Trophoblast cell (in vitro differentiated cells and primary cell): Measurements from ENCODE around the gene DHX34.
A peak's percentile ranks its signal among the peaks of the same experiment; 100 is the strongest.

ENCODE experiments used
- DNase-seq, 2 donors: peaks; one replicate each; pipeline ENCODE4 v3.0.0-alpha.2; 2016
- H2AFZ ChIP-seq: 2 replicates; pipeline ENCODE4 v1.6.1; 2013; ENCODE audit warnings: low read length, moderate library complexity, mild to moderate bottlenecking; ENCODE audit not compliant: insufficient read depth, poor library complexity
- H2AK5ac ChIP-seq: 2 replicates; pipeline ENCODE4 v1.6.1; 2013; ENCODE audit warnings: mild to moderate bottlenecking, low read length
- H2BK120ac ChIP-seq: 2 replicates; pipeline ENCODE4 v1.6.1; 2013; ENCODE audit warnings: low read length, mild to moderate bottlenecking, moderate library complexity; ENCODE audit not compliant: insufficient read depth, poor library complexity
- H2BK12ac ChIP-seq: 2 replicates; pipeline ENCODE4 v1.6.1; 2013; ENCODE audit warnings: mild to moderate bottlenecking, low read length, moderate library complexity
- H2BK5ac ChIP-seq: 2 replicates; pipeline ENCODE4 v1.6.1; 2013; ENCODE audit warnings: low read length, low read depth, moderate library complexity, mild to moderate bottlenecking; ENCODE audit not compliant: poor library complexity
- H3K14ac ChIP-seq: 2 replicates; pipeline ENCODE4 v1.6.1; 2013; ENCODE audit warnings: mild to moderate bottlenecking, low read length
- H3K18ac ChIP-seq: 2 replicates; pipeline ENCODE4 v1.6.1; 2013; ENCODE audit warnings: mild to moderate bottlenecking, low read length
- H3K23ac ChIP-seq: 2 replicates; pipeline ENCODE4 v1.6.1; 2013; ENCODE audit warnings: low read length
- H3K27ac ChIP-seq: 2 replicates; pipeline ENCODE4 v1.5.1; 2013; ENCODE audit warnings: low read depth, mild to moderate bottlenecking, inconsistent platforms, low read length, moderate library complexity
- H3K27me3 ChIP-seq: 2 replicates; pipeline ENCODE4 v1.6.1; 2013; ENCODE audit warnings: inconsistent platforms, mild to moderate bottlenecking, low read length, moderate library complexity; ENCODE audit not compliant: insufficient read depth
- H3K36me3 ChIP-seq, 2 experiments: 1 replicate in 1 of 2; 2 replicates in 1 of 2; pipeline ENCODE4 v1.6.1; 2013; ENCODE audit warnings: low read length in 2 of 2, mild to moderate bottlenecking in 2 of 2, moderate library complexity in 1 of 2; ENCODE audit not compliant: insufficient read depth in 2 of 2, control insufficient read depth in 1 of 2
- H3K4ac ChIP-seq: 2 replicates; pipeline ENCODE4 v1.6.1; 2013; ENCODE audit warnings: low read depth, mild to moderate bottlenecking, low read length, moderate library complexity
- H3K4me1 ChIP-seq, 2 experiments: 1 replicate in 1 of 2; 2 replicates in 1 of 2; pipeline ENCODE4 v1.6.1; 2013; ENCODE audit warnings: low read length in 2 of 2, mild to moderate bottlenecking in 2 of 2, moderate library complexity in 1 of 2; ENCODE audit not compliant: insufficient read depth in 2 of 2, control insufficient read depth in 1 of 2
- H3K4me2 ChIP-seq: 2 replicates; pipeline ENCODE4 v1.6.1; 2013; ENCODE audit warnings: inconsistent platforms, mild to moderate bottlenecking, low read length, moderate library complexity
- H3K4me3 ChIP-seq: 2 replicates; pipeline ENCODE4 v1.5.1; 2013; ENCODE audit warnings: mild to moderate bottlenecking, low read depth, low read length, inconsistent platforms
- H3K79me1 ChIP-seq: one replicate; pipeline ENCODE4 v1.6.1; 2013; ENCODE audit warnings: low read length
- H3K79me2 ChIP-seq: 2 replicates; pipeline ENCODE4 v1.6.1; 2013; ENCODE audit warnings: low read length, mild to moderate bottlenecking; ENCODE audit not compliant: control insufficient read depth, insufficient read depth, poor library complexity
- H3K9ac ChIP-seq: 2 replicates; pipeline ENCODE4 v1.6.1; 2013; ENCODE audit warnings: mild to moderate bottlenecking, low read length
- H3K9me3 ChIP-seq: 2 replicates; pipeline ENCODE4 v1.6.1; 2013; ENCODE audit warnings: low read depth, mild to moderate bottlenecking, control low read depth, inconsistent platforms, low read length; ENCODE audit not compliant: insufficient read depth
- H4K12ac ChIP-seq: 2 replicates; pipeline ENCODE4 v1.6.1; 2013; ENCODE audit warnings: low read depth, mild to moderate bottlenecking, low read length, moderate library complexity
- H4K8ac ChIP-seq: 2 replicates; pipeline ENCODE4 v1.6.1; 2013; ENCODE audit warnings: low read depth, mild to moderate bottlenecking, low read length, moderate library complexity
- H4K91ac ChIP-seq: one replicate; pipeline ENCODE4 v1.6.1; 2013; ENCODE audit warnings: low read depth, mild to moderate bottlenecking, low read length, moderate library complexity
- WGBS: extraction: QIAGEN DNeasy Blood & Tissue Kit; methylation state at CpG from one replicate; pipeline ENCODE4 v1.1.7; 2013; ENCODE audit warnings: missing lambda C conversion rate; ENCODE audit not compliant: insufficient read length, insufficient coverage; ENCODE audit errors: extremely low coverage; 5-methylcytosine and 5-hydroxymethylcytosine counted together

DHX34 gene

DNA sequence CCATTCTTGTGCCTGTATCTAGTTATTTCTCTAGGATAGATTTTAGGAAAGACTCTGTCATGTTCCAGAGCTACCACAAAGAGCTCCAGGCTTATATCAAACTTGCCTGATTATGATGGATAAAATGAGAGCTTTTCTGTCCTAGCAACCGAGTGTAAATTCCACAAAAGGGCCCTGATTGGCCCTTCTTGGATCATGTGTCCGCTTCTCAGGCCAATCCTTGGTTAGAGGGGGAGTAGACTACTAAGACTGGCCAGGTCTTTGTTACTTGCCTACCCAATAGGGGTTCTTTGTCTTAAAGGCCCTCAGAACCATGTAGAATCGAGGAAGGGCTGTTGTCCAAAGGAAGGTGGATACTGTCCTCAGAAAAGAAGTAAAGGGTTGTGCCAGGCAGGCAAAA, 2.4 kb downstream of the DHX34 start:
- Histone ChIP-seq H3K4me2 (no peak overlapping the region), H3K14ac (no peak overlapping the region), H3K9ac (no peak overlapping the region), H2BK12ac (no peak overlapping the region), H3K4me3 (no peak overlapping the region), H2AFZ (no peak overlapping the region), H3K23ac (no peak overlapping the region), H3K18ac (no peak overlapping the region), H2BK120ac (no peak overlapping the region), H3K9me3 (no peaks in the 10 kb centered on the region), H4K12ac (no peak overlapping the region), H3K79me1 (peaks cover 4% of the 10 kb centered on the region), H4K8ac (no peak overlapping the region), H3K36me3 (peaks cover 23 to 38% of the 10 kb centered on the region in 2 experiments), H3K79me2 (peaks cover 6% of the 10 kb centered on the region), H3K4me1 (peaks cover 2 to 4% of the 10 kb centered on the region in 2 experiments), H3K27ac (no peak overlapping the region), H3K4ac (no peak overlapping the region), H2BK5ac (no peak overlapping the region), H3K27me3 (no peaks in the 10 kb centered on the region), H2AK5ac (no peak overlapping the region), H4K91ac (no peak overlapping the region)
- no peak for DNase-seq
- no CpG with 5 or more reads among the region's 3 CpGs for WGBS

DNA sequence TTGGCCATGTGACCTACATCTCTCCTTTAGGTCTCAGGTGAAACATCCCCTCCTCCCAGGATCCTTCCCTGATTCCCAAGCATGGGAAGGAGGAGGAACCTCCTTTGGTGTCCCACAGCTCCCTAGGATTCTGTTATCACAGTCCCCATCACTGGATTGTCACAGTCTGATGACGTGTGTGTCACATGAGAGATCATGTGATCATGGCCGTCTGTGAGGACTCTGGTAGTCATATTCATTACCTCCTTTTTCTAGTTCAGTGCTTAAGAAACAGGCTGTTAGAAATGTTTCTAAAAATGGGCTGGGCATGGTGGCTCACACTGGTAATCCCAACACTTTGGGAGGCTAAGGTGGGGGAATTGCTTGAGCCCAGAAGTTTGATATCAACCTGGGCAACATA, 3.0 kb downstream of the DHX34 start:
- no peak overlapping the region for H3K27ac ChIP-seq
- H3K4me3 ChIP-seq = no peak overlapping the region
- peaks cover 4% of the 10 kb centered on the region for H3K79me1 ChIP-seq
- no peak overlapping the region for H3K14ac ChIP-seq
- no peak overlapping the region for H2AFZ ChIP-seq
- peaks cover 2 to 4% of the 10 kb centered on the region in 2 experiments for H3K4me1 ChIP-seq
- H3K79me2 ChIP-seq = peaks cover 6% of the 10 kb centered on the region
- H2AK5ac ChIP-seq = no peak overlapping the region
- H3K4me2 ChIP-seq = no peak overlapping the region
- no peak overlapping the region for H4K12ac ChIP-seq
- DNase-seq = no peak
- no peak overlapping the region for H3K4ac ChIP-seq
- no peak overlapping the region for H3K23ac ChIP-seq
- no peak overlapping the region for H3K9ac ChIP-seq
- H2BK5ac ChIP-seq = no peak overlapping the region
- no peak overlapping the region for H3K18ac ChIP-seq
- H2BK12ac ChIP-seq = no peak overlapping the region
- no peak overlapping the region for H2BK120ac ChIP-seq
- no CpG with 5 or more reads among the region's 2 CpGs for WGBS
- H3K27me3 ChIP-seq = no peaks in the 10 kb centered on the region
- peaks cover 28 to 42% of the 10 kb centered on the region in 2 experiments for H3K36me3 ChIP-seq
- no peaks in the 10 kb centered on the region for H3K9me3 ChIP-seq
- no peak overlapping the region for H4K8ac ChIP-seq
- H4K91ac ChIP-seq = no peak overlapping the region

DNA sequence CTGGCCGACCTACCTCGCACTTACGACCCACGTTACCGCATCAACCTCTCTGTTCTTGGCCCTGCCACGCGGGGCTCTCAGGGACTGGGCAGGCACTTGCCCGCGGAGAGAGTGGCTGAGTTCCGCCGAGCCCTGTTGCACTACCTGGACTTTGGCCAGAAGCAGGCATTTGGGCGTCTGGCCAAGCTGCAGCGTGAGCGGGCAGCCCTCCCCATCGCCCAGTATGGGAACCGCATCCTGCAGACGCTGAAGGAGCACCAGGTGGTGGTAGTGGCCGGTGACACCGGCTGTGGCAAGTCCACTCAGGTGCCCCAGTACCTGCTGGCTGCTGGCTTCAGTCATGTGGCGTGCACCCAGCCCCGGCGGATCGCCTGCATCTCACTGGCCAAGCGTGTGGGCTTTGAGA, 4.2 kb downstream of the DHX34 start:
- no peak overlapping the region for H4K91ac ChIP-seq
- no peak overlapping the region for H3K18ac ChIP-seq
- H3K23ac ChIP-seq = no peak overlapping the region
- peaks cover 37 to 54% of the 10 kb centered on the region in 2 experiments for H3K36me3 ChIP-seq
- H4K8ac ChIP-seq = no peak overlapping the region
- no peak overlapping the region for H4K12ac ChIP-seq
- H3K14ac ChIP-seq = no peak overlapping the region
- peaks cover 4% of the 10 kb centered on the region for H3K79me1 ChIP-seq
- no peak for DNase-seq
- no peak overlapping the region for H3K4me2 ChIP-seq
- H3K9ac ChIP-seq = no peak overlapping the region
- no peaks in the 10 kb centered on the region for H3K27me3 ChIP-seq
- peaks cover 4% of the 10 kb centered on the region for H3K9me3 ChIP-seq
- no peak overlapping the region for H3K4me3 ChIP-seq
- no peak overlapping the region for H2AFZ ChIP-seq
- peaks cover 2 to 4% of the 10 kb centered on the region in 2 experiments for H3K4me1 ChIP-seq
- H2AK5ac ChIP-seq = no peak overlapping the region
- H2BK12ac ChIP-seq = no peak overlapping the region
- H2BK120ac ChIP-seq = no peak overlapping the region
- H3K79me2 ChIP-seq = peaks cover 6% of the 10 kb centered on the region
- no CpG with 5 or more reads among the region's 24 CpGs for WGBS
- no peak overlapping the region for H3K27ac ChIP-seq
- H2BK5ac ChIP-seq = no peak overlapping the region
- H3K4ac ChIP-seq = no peak overlapping the region

DNA sequence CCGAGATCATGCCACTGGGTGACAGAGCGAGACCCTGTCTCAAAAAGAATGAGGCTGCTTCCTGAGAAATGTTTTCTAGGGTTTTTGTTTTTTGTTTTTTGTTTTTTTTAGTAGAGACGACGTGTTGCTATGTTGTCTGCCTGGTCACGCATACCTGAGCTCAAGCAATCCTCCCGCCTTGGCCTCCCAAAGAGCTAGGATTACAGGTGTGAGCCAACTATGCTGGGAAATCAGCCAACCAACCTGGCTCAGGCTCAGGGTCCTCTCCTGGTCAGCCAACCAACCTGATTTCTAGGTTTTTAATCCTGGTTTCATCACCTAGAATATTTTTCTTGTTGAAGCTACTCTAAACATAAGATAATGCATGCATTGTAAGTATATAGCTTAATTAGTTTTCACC, 7.8 kb downstream of the DHX34 start:
- Histone ChIP-seq H3K18ac (no peak overlapping the region), H2AFZ (no peak overlapping the region), H3K79me1 (no peaks in the 10 kb centered on the region), H3K27me3 (no peaks in the 10 kb centered on the region), H4K91ac (no peak overlapping the region), H4K12ac (no peak overlapping the region), H2BK5ac (no peak overlapping the region), H4K8ac (no peak overlapping the region), H2BK120ac (no peak overlapping the region), H3K36me3 (peaks cover 67 to 85% of the 10 kb centered on the region in 2 experiments), H2AK5ac (no peak overlapping the region), H3K4me1 (no peaks in the 10 kb centered on the region), H3K79me2 (no peaks in the 10 kb centered on the region), H2BK12ac (no peak overlapping the region), H3K4me3 (no peak overlapping the region), H3K9me3 (peaks cover 4% of the 10 kb centered on the region), H3K4ac (no peak overlapping the region), H3K27ac (no peak overlapping the region), H3K4me2 (no peak overlapping the region), H3K23ac (no peak overlapping the region), H3K9ac (no peak overlapping the region), H3K14ac (no peak overlapping the region)
- peak; percentile 67 to 80 for DNase-seq
- no CpG with 5 or more reads among the region's 6 CpGs for WGBS
